DMS 273 treated with DMSO at 0.1 percent for 48 hours (cell line): ENCODE measurements around the gene MTA1.

Experiments used
- DNase-seq: peaks from one replicate; lab custom pipeline; 2025; lab: John Stamatoyannopoulos, UW

Gene MTA1

GRCh38 chr14:105465209-105466031 lies 45.8 kb downstream of the MTA1 start:
- DNase-seq: no peak

GRCh38 chr14:105466531-105467248 lies 47.1 kb downstream of the MTA1 start:
- no peak for DNase-seq

DNA sequence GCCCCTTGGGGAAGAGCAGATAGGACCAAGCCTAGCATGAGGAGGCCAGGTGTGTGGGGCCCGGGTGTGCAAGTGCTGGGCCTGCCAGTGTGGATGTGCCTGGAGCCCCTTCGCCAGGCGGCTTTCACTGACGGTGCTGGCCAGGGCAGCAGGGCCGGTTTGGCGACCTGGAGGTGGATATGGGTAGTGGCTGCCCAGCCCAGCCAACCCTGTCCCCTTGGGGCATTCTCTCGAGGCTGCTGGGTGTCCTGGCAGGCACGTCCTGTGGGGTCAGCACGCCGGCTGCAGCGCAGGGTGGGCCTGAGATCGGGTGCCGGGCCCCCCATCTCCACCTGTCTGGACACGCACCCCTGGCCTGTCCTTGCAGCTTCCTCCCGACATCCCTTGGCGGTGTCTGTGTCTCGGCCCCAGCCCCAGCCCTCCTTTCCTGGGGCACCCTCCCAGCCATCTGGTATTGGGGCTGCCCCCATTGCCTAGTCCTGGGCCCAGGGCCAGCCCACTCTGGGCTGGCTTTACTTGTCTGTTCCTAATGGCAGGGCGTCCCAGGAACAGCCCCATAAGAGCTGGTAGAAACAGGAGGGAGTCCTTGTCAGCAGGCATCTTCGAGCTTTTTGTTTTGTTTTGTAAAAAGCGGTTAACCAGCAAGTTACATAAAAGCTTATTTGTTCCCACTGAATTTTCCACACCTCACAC lies 47.8 kb downstream of the MTA1 start:
- DNase-seq: no peak

DNA sequence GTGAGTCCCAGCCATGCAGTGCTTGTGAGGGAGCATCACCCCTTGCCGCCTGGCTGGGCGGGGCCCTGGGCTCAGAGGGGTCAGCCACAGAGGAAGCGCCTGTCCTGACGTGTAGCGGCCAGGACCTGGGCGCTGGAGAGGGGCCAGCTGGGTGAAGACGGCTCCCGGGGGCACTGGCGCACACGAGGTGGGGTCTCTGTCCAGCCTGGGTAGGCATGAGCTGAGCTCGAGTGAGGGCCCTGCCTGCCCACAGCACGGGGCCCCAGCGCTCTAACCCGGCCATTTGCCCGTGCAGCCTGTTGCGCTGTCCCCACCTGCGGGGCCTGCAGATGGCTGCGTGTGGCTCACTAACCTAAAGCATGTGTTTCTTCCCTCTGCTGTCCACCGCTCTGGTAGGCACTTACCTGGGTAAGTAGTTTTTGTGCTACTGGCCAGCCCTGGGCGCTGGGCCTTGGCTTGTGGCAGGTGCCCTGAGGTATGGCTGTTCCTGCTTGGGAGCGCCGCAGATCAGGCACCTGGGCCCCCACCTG lies 48.4 kb downstream of the MTA1 start:
- DNase-seq: no peak

GRCh38 chr14:105468621-105469241 lies 49.1 kb downstream of the MTA1 start:
- DNase-seq: no peak

- DNase-seq: no peak
Observed at GRCh38 chr14:105469456-105470349, 50.1 kb downstream of the MTA1 start.

GRCh38 chr14:105470350-105471296 lies 51.0 kb downstream of the MTA1 start:
- no peak for DNase-seq

DNA sequence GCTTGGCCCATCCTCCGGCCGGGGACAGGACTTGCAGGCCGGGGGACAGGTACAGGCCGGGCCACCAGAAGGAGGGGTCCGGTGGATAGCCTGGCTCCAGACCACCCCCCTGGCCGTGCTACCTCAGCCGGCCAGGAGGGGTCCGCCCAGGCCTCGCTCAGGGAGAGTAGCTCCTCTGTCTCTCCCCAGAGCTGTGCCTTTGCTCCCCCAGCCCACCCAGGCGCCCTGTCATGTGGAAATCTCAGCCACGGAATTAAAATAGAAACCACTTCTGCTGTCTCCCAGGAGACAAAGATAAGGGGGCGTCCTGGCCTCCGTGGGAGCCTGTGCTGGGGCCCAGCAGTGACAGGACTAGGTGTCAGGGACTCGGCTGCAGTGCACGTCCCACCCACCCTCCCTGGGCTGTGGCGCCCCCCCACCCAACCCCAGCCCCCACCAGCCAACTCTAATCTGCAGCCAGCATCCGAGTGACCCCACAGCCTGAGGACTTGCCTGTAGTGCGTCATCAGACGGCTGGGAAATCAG lies 51.7 kb downstream of the MTA1 start:
- DNase-seq: no peak

- no peak for DNase-seq
Observed at GRCh38 chr14:105471823-105472485, 52.3 kb downstream of the MTA1 start.

DNA sequence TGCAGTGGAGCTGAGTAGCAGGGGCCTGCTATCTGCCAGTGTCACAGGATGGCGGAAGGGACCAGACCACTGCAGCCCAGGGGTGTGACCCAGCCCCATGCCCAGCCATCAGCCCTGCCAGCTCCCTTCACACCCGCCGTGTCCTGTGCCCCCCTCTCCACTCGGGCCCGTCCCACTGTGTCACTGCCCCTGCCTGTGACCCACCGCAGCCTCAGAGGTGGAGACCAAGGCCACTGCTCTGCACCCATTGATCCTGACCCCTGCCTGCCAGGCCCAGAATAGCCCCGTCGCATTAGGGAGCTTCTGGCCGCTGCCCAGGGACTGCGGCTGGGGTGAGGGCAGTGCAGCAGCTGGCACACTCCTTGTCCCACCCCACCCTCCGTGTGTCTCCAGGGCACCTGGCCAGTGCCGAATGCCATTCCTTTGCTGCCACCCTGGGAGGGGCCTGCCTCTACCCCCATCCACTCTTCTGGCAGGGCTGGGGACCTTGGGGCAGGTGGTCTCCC lies 52.9 kb downstream of the MTA1 start:
- DNase-seq: peak; percentile 43

DNA sequence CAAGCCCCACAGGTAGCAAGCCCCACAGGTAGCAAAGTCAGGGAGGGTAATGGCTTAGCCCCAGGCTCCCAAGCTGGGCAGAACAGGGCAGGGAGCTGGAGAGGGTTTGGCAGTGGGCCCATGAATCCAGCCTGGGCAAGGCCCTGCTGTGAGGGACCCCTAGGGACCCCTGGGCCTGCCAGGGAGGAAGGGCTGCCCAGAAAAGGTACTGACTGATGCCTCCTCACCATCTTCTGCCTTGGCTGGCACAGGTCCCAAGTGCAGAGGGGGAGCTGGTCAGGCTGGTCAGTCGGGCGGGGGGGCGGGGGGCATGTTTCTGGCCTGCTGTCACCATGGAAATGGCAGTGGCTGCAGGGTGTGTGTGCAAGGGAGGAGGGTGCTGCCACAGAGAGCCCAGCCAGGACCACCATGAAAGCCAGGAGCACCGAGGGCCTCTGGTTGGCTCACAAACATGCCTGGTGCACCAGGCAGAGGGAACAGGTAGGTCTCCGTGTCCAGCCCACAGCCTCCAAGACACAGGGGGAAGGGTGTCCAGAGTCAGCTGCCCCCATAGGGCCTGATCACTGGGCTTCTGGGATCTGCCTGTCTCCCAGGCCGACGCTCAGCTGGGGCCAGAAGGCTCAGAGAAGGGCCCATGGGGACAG lies 53.5 kb downstream of the MTA1 start:
- peak; percentile 43 for DNase-seq

- DNase-seq: peak; percentile 76
Observed at GRCh38 chr14:105473677-105474482, 54.3 kb downstream of the MTA1 start.

DNA sequence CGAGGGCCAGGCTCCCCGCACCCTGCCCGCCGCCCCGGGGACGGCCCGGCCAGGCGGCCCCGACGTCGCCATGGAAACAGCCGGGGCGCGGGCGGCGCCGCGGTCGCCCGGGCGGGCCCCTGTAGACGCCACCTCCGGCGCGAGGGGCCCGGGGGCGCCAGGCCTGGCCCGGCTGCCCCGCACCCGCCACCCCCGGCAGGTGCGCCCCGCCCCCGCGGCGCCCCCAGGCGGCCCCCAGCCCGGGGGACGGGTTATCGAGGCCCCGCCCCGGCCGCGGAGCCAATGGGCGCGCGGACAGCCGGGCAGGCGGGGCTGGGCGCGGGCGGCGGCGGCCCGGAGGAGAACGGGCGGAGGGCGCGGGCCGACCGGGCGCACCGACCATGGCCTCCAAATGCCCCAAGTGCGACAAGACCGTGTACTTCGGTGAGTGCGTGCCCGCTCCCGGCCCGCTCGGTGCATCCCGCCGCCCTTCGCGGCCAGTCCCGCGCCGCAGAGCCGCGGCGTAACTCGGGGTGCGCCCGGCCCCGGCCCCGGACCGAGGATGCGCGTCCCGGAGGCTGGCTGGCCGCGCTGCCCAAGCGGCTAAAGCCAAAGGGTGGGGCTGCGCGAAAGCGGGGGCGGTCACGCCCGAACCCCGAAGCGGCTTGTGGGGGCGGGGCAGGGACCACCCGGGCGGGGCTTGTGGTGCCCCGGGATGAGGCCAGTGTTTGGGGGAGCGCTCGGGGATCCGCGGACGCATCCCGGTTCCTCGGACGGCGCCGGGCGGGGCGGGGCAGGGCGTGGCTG lies 55.0 kb downstream of the MTA1 start, which contains the start of gene CRIP2:
TSS of gene CRIP2 (plus strand) at position 339 of the 786 bp plus-strand sequence. CDS start at position 381, 42 bp downstream.
- DNase-seq: no peak

GRCh38 chr14:105475269-105476096 lies 55.9 kb downstream of the MTA1 start:
- DNase-seq: no peak

GRCh38 chr14:105476097-105476830 lies 56.6 kb downstream of the MTA1 start:
- no peak for DNase-seq
